H9 (cell line): ENCODE data around the gene HERPUD2. TPM values are rescaled to one million over a fixed set of nuclear protein-coding genes. Genes with fewer than 3 reads are reported as not detected.

ENCODE experiments used
- DNase-seq: peaks from one replicate; pipeline ENCODE4 v3.0.0-alpha.2; 2017
- H2AFZ ChIP-seq: one replicate; pipeline ENCODE4 v1.6.1; 2013; ENCODE audit warnings: mild to moderate bottlenecking, low read length, control low read depth, moderate library complexity
- H2AK5ac ChIP-seq: 2 replicates; pipeline ENCODE4 v1.6.1; 2013; ENCODE audit warnings: low read length, control low read depth, mixed read lengths; ENCODE audit not compliant: insufficient read length
- H2BK120ac ChIP-seq: one replicate; pipeline ENCODE4 v1.6.1; 2013; ENCODE audit warnings: low read depth, mild to moderate bottlenecking, low read length, control low read depth, inconsistent platforms; ENCODE audit not compliant: poor library complexity, severe bottlenecking
- H2BK12ac ChIP-seq: 2 replicates; pipeline ENCODE4 v1.6.1; 2013; ENCODE audit warnings: low read length, control low read depth, mixed read lengths, low read depth; ENCODE audit not compliant: insufficient read length
- H2BK15ac ChIP-seq: 2 replicates; pipeline ENCODE4 v1.6.1; 2013; ENCODE audit warnings: low read depth, low read length, control low read depth
- H2BK20ac ChIP-seq: one replicate; pipeline ENCODE4 v1.6.1; 2013; ENCODE audit warnings: low read depth, mild to moderate bottlenecking, low read length, control low read depth, inconsistent platforms; ENCODE audit not compliant: poor library complexity, severe bottlenecking
- H2BK5ac ChIP-seq: 2 replicates; pipeline ENCODE4 v1.6.1; 2013; ENCODE audit warnings: low read length, control low read depth, mixed read lengths; ENCODE audit not compliant: insufficient read length
- H3K14ac ChIP-seq: 2 replicates; pipeline ENCODE4 v1.6.1; 2013; ENCODE audit warnings: low read length, control low read depth; ENCODE audit not compliant: insufficient read depth
- H3K18ac ChIP-seq: 2 replicates; pipeline ENCODE4 v1.6.1; 2013; ENCODE audit warnings: low read depth, mild to moderate bottlenecking, mixed read lengths, low read length, control low read depth; ENCODE audit not compliant: insufficient read length
- H3K23ac ChIP-seq: 2 replicates; pipeline ENCODE4 v1.6.1; 2013; ENCODE audit warnings: low read length, control low read depth, mixed read lengths, low read depth; ENCODE audit not compliant: insufficient read length
- H3K23me2 ChIP-seq: 2 replicates; pipeline ENCODE4 v1.6.1; 2013; ENCODE audit warnings: low read depth, mild to moderate bottlenecking, mixed read lengths, low read length, control low read depth; ENCODE audit not compliant: insufficient read length, poor library complexity, severe bottlenecking
- H3K27ac ChIP-seq: 2 replicates; pipeline ENCODE4 v1.5.1; 2013; ENCODE audit warnings: low read length, control low read depth, mixed read lengths, low read depth; ENCODE audit not compliant: insufficient read length
- H3K27me3 ChIP-seq: 2 replicates; pipeline ENCODE4 v1.6.1; 2013; ENCODE audit warnings: low read length, control low read depth, inconsistent platforms; ENCODE audit not compliant: insufficient read depth
- H3K4ac ChIP-seq: 2 replicates; pipeline ENCODE4 v1.6.1; 2013; ENCODE audit warnings: low read depth, mild to moderate bottlenecking, control low read depth, inconsistent platforms, low read length, moderate library complexity
- H3K4me1 ChIP-seq: 2 replicates; pipeline ENCODE4 v1.6.1; 2013; ENCODE audit warnings: low read length, control low read depth, inconsistent platforms; ENCODE audit not compliant: insufficient read depth
- H3K4me2 ChIP-seq: 2 replicates; pipeline ENCODE4 v1.6.1; 2013; ENCODE audit warnings: low read length, control low read depth, mixed read lengths; ENCODE audit not compliant: insufficient read length, insufficient read depth
- H3K56ac ChIP-seq: 2 replicates; pipeline ENCODE4 v1.6.1; 2013; ENCODE audit warnings: low read depth, mild to moderate bottlenecking, mixed read lengths, low read length, control low read depth; ENCODE audit not compliant: insufficient read length
- H3K79me1 ChIP-seq: 2 replicates; pipeline ENCODE4 v1.6.1; 2013; ENCODE audit warnings: low read depth, mild to moderate bottlenecking, moderate library complexity, low read length, control low read depth, inconsistent platforms; ENCODE audit not compliant: insufficient read depth, poor library complexity, severe bottlenecking
- H3K79me2 ChIP-seq: 2 replicates; pipeline ENCODE4 v1.6.1; 2013; ENCODE audit warnings: low read length, control low read depth, inconsistent platforms; ENCODE audit not compliant: insufficient read depth
- H3K9ac ChIP-seq: 2 replicates; pipeline ENCODE4 v1.6.1; 2013; ENCODE audit warnings: low read length, control low read depth, mixed read lengths; ENCODE audit not compliant: insufficient read length; ENCODE audit errors: extremely low read depth
- H3K9me3 ChIP-seq: one replicate; pipeline ENCODE4 v1.6.1; 2013; ENCODE audit warnings: low read depth, low read length, inconsistent platforms; ENCODE audit not compliant: control insufficient read depth
- H3T11ph ChIP-seq: one replicate; pipeline ENCODE4 v1.6.1; 2013; ENCODE audit warnings: mild to moderate bottlenecking, low read length, control low read depth, inconsistent platforms
- H4K20me1 ChIP-seq: one replicate; pipeline ENCODE4 v1.6.1; 2013; ENCODE audit not compliant: control insufficient read depth, insufficient read length, insufficient read depth
- H4K5ac ChIP-seq: 2 replicates; pipeline ENCODE4 v1.6.1; 2013; ENCODE audit warnings: low read depth, mild to moderate bottlenecking, mixed read lengths, low read length, control low read depth; ENCODE audit not compliant: insufficient read length
- H4K8ac ChIP-seq: replicated peaks from 2 replicates; pipeline ENCODE4 v1.6.1; 2013; ENCODE audit warnings: low read length, control low read depth, mixed read lengths, low read depth; ENCODE audit not compliant: insufficient read length
- H4K91ac ChIP-seq: 2 replicates; pipeline ENCODE4 v1.6.1; 2013; ENCODE audit warnings: low read depth, mild to moderate bottlenecking, moderate library complexity, mixed read lengths, low read length, control low read depth; ENCODE audit not compliant: insufficient read length
- H3K27ac Mint-ChIP-seq, 3 experiments: 2 replicates in 2 of 3; 3 replicates in 1 of 3; pipeline ENCODE4 v1.8.0; 2020 to 2021; ENCODE audit warnings: mixed read lengths in 3 of 3, mild to moderate bottlenecking in 1 of 3, moderate library complexity in 1 of 3
- H3K27me3 Mint-ChIP-seq: 2 replicates; pipeline ENCODE4 v1.8.0; 2021; ENCODE audit warnings: low read depth, mild to moderate bottlenecking, moderate library complexity, mixed read lengths
- H3K36me3 Mint-ChIP-seq, 3 experiments: 2 replicates in 2 of 3; 3 replicates in 1 of 3; pipeline ENCODE4 v1.8.0; 2020 to 2021; ENCODE audit warnings: low read depth in 3 of 3, mixed read lengths in 3 of 3; ENCODE audit not compliant: insufficient read depth in 1 of 3
- H3K4me1 Mint-ChIP-seq, 2 experiments: 2 replicates each; pipeline ENCODE4 v1.8.0; 2020; ENCODE audit warnings: mixed read lengths in 2 of 2
- H3K4me3 Mint-ChIP-seq, 2 experiments: 2 replicates in 1 of 2; 3 replicates in 1 of 2; pipeline ENCODE4 v1.8.0; 2020 to 2021; ENCODE audit warnings: mild to moderate bottlenecking in 2 of 2, mixed read lengths in 2 of 2, moderate library complexity in 1 of 2
- H3K9me3 Mint-ChIP-seq, 2 experiments: 2 replicates in 1 of 2; 3 replicates in 1 of 2; pipeline ENCODE4 v1.8.0; 2020; ENCODE audit warnings: mild to moderate bottlenecking in 2 of 2, mixed read lengths in 2 of 2, moderate library complexity in 1 of 2
- CTCF ChIP-seq: fragments of 200-600 bp; sonication (generic); conservative IDR thresholded peaks from 3 replicates; pipeline ENCODE4 v1.8.0; 2021; ENCODE audit warnings: antibody characterized with exemption, mild to moderate bottlenecking
- WGBS: extraction: QIAGEN DNeasy Blood & Tissue Kit; methylation state at CpG from one replicate; pipeline ENCODE4 v1.1.7; 2013; ENCODE audit warnings: missing lambda C conversion rate, low lambda C conversion rate, mixed read lengths; ENCODE audit not compliant: insufficient read length; ENCODE audit errors: extremely low coverage; 5-methylcytosine and 5-hydroxymethylcytosine counted together
- total RNA-seq: library from RNA; stranded (reverse); gene quantifications from 2 replicates; pipeline ENCODE4 v1.2.1, GENCODE V29; 2021

Gene HERPUD2
- total RNA-seq, 1 experiment from 2014 or later: 17.0 TPM

GRCh38 chr7:35681231-35682029 is 13.5 kb downstream of the HERPUD2 start:
- Histone ChIP-seq H3K23ac (no peak overlapping the region), H3K4ac (no peak overlapping the region), H3K4me1 (peaks cover 5% of the 10 kb centered on the region; the same call in 1 of the 2 replicates), H2BK20ac (no peak overlapping the region), H3K79me1 (peaks cover 10% of the 10 kb centered on the region), H2BK12ac (no peak overlapping the region), H4K5ac (no peak overlapping the region), H2BK120ac (no peak overlapping the region), H3K79me2 (no peaks in the 10 kb centered on the region; the same call in 1 of the 2 replicates), H3K9me3 (no peaks in the 10 kb centered on the region), H2AFZ (no peak overlapping the region), H3K4me2 (no peak overlapping the region), H3K14ac (no peak overlapping the region), H3K27ac (no peak overlapping the region), H4K20me1 (no peaks in the 10 kb centered on the region), H2BK15ac (no peak overlapping the region), H2AK5ac (no peak overlapping the region), H3K27me3 (no peaks in the 10 kb centered on the region), H4K8ac (no peak overlapping the region), H3K56ac (no peak overlapping the region), H2BK5ac (no peak overlapping the region), H3K23me2 (no peaks in the 10 kb centered on the region), H3T11ph (no peak overlapping the region), H4K91ac (no peak overlapping the region), H3K18ac (no peak overlapping the region), H3K9ac (no peak overlapping the region)
- Mint-ChIP-seq H3K4me1 (peaks cover 18 to 26% of the 10 kb centered on the region in 2 experiments), H3K36me3 (peaks cover 7 to 16% (median 13%) of the 10 kb centered on the region in 3 experiments; a peak in 6 of 7 replicates), H3K27me3 (no peaks in the 10 kb centered on the region), H3K9me3 (no peaks in the 10 kb centered on the region), H3K27ac (no peak overlapping the region), H3K4me3 (no peak overlapping the region)
- DNase-seq: no peak
- WGBS: no CpG with 5 or more reads among the region's 1 CpG
- no peak for TF ChIP-seq CTCF
